GM23248 (cell line): ENCODE measurements around the gene IQSEC1. TPM values are rescaled to one million over a fixed set of nuclear protein-coding genes. Genes with fewer than 3 reads are reported as not detected.

Experiments
- DNase-seq: peaks from one replicate; pipeline ENCODE4 v3.0.0-alpha.2; 2015
- H2AFZ ChIP-seq: fragments of 200-600 bp; sonication (generic); 2 replicates; pipeline ENCODE4 v1.6.1; 2016; ENCODE audit warnings: antibody characterized with exemption
- H3F3A ChIP-seq: fragments of 200-600 bp; sonication (generic); 2 replicates; pipeline ENCODE4 v1.6.1; 2016; ENCODE audit warnings: mild to moderate bottlenecking, antibody characterized with exemption, mixed run types; ENCODE audit not compliant: insufficient read depth
- H3K27ac ChIP-seq: fragments of 200-600 bp; sonication (generic); 2 replicates; pipeline ENCODE4 v1.5.1; 2016; ENCODE audit warnings: mild to moderate bottlenecking
- H3K27me3 ChIP-seq: fragments of 200-600 bp; sonication (generic); replicated peaks from 2 replicates; pipeline ENCODE4 v1.6.1; 2016; ENCODE audit warnings: mild to moderate bottlenecking; ENCODE audit not compliant: insufficient read depth
- H3K36me3 ChIP-seq: fragments of 200-600 bp; sonication (generic); 2 replicates; pipeline ENCODE4 v1.6.1; 2016; ENCODE audit warnings: low read depth, mild to moderate bottlenecking
- H3K4me1 ChIP-seq: fragments of 200-600 bp; sonication (generic); 2 replicates; pipeline ENCODE4 v1.6.1; 2016; ENCODE audit warnings: mild to moderate bottlenecking; ENCODE audit not compliant: insufficient read depth
- H3K4me2 ChIP-seq: fragments of 200-600 bp; sonication (generic); one replicate; pipeline ENCODE4 v1.6.1; 2016; ENCODE audit warnings: mild to moderate bottlenecking; ENCODE audit not compliant: unreplicated experiment
- H3K4me3 ChIP-seq: fragments of 200-600 bp; sonication (generic); 2 replicates; pipeline ENCODE4 v1.5.1; 2016; ENCODE audit warnings: mild to moderate bottlenecking
- H3K79me2 ChIP-seq: fragments of 200-600 bp; sonication (generic); 2 replicates; pipeline ENCODE4 v1.6.1; 2016; ENCODE audit warnings: mild to moderate bottlenecking; ENCODE audit not compliant: insufficient read depth
- H3K9ac ChIP-seq: fragments of 200-600 bp; sonication (generic); 2 replicates; pipeline ENCODE4 v1.6.1; 2016; ENCODE audit warnings: mild to moderate bottlenecking
- H3K9me2 ChIP-seq: fragments of 200-600 bp; sonication (generic); 2 replicates; pipeline ENCODE4 v1.6.1; 2016; ENCODE audit warnings: mixed run types, mild to moderate bottlenecking, moderate library complexity; ENCODE audit not compliant: insufficient read depth
- H3K9me3 ChIP-seq: fragments of 200-600 bp; sonication (generic); one replicate; pipeline ENCODE4 v1.6.1; 2017; ENCODE audit warnings: low read depth
- H4K20me1 ChIP-seq: fragments of 200-600 bp; sonication (generic); 2 replicates; pipeline ENCODE4 v1.6.0; 2016; ENCODE audit not compliant: insufficient read depth
- EZH2 ChIP-seq: fragments of 200-600 bp; sonication (generic); IDR thresholded peaks from 2 replicates; pipeline ENCODE4 v1.6.1; 2018; ENCODE audit warnings: antibody characterized with exemption, mild to moderate bottlenecking; ENCODE audit not compliant: insufficient read depth, poor library complexity, severe bottlenecking
- EZH2phosphoT487 ChIP-seq: fragments of 200-600 bp; sonication (generic); IDR thresholded peaks from 2 replicates; pipeline ENCODE4 v1.6.1; 2018; ENCODE audit warnings: antibody characterized with exemption, moderate library complexity, mild to moderate bottlenecking, low read depth; ENCODE audit not compliant: insufficient read depth
- WGBS, 2 experiments: methylation state at CpG; one replicate each; pipeline ENCODE4 v1.1.6; 2015 to 2017; ENCODE audit warnings: low lambda C conversion rate in 2 of 2, low coverage in 1 of 2; ENCODE audit errors: missing lambda C conversion rate in 2 of 2; 5-methylcytosine and 5-hydroxymethylcytosine counted together
- in situ Hi-C: fragments of 300-500 bp; cut with MboI; formaldehyde crosslinking; loops from 2 replicates; pipeline ENCODE4 v1.15.0; 2020
- polyA plus RNA-seq: library from polyadenylated mRNA; unstranded; fragments of >200 nt; fragmentation: Nextera tagmentation; extraction: Ambion mirVana; gene quantifications from 2 replicates; pipeline ENCODE4 v1.2.1, GENCODE V29; 2016
- total RNA-seq: library from RNA; depleted of rRNA; stranded (reverse); fragments of >200 nt; shearing (Covaris generic); gene quantifications from 2 replicates; pipeline ENCODE4 v1.2.3, GENCODE V29; 2014

The IQSEC1 gene
- total and polyA plus RNA-seq, 2 experiments from 2014 or later, result 5.1 to 21.6 TPM

DNA sequence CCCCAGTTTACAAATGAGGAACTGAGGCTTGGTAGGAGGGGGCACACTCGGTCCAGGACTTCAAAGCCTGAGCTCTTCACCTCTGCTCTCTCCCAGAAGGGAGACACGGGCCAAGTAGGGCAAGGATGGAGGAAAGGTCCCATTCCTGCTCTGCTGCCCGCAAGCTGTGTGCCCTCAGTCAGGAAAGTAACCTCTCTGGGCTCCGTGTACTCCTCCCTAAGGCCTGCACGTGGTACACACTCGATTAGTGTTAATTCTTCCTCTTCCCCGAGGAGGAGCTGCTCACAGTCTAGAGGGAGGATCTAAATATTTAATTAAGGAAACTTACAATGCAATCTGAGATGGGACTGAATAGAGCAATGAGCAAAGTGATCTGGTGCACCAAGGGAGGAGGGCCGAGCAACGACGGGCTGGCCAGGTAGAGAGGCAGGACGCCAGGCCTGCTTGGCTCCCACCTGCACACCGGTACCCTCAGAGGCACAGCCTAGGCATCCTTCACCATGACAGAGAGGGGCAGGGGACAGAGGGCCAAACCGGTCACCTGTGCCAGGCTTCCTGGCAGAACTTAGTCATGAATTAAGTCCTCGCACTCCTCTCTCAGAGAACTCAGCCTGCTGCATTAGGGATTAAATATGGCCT is 47.2 kb upstream of the IQSEC1 start:
- H2AFZ ChIP-seq, result no peak overlapping the region
- DNase-seq, result no peak
- no peaks in the 10 kb centered on the region for H3K36me3 ChIP-seq
- no peaks in the 10 kb centered on the region for H4K20me1 ChIP-seq
- in situ Hi-C loops, result no loop called here
- no peak overlapping the region for H3K9ac ChIP-seq
- no peak overlapping the region for H3K4me2 ChIP-seq
- no peaks in the 10 kb centered on the region for H3K9me2 ChIP-seq
- no peaks in the 10 kb centered on the region for H3K79me2 ChIP-seq
- peaks cover 34% of the 10 kb centered on the region for H3K27me3 ChIP-seq
- TF ChIP-seq EZH2 (no peak), EZH2phosphoT487 (no peak)
- H3K27ac ChIP-seq, result no peak overlapping the region
- WGBS, 2 experiments, result 39 to 43% methylated on average over 14 of the region's 14 CpGs
- H3K9me3 ChIP-seq, result no peaks in the 10 kb centered on the region
- H3F3A ChIP-seq, result no peaks in the 10 kb centered on the region
- H3K4me1 ChIP-seq, result no peaks in the 10 kb centered on the region
- no peak overlapping the region for H3K4me3 ChIP-seq

DNA sequence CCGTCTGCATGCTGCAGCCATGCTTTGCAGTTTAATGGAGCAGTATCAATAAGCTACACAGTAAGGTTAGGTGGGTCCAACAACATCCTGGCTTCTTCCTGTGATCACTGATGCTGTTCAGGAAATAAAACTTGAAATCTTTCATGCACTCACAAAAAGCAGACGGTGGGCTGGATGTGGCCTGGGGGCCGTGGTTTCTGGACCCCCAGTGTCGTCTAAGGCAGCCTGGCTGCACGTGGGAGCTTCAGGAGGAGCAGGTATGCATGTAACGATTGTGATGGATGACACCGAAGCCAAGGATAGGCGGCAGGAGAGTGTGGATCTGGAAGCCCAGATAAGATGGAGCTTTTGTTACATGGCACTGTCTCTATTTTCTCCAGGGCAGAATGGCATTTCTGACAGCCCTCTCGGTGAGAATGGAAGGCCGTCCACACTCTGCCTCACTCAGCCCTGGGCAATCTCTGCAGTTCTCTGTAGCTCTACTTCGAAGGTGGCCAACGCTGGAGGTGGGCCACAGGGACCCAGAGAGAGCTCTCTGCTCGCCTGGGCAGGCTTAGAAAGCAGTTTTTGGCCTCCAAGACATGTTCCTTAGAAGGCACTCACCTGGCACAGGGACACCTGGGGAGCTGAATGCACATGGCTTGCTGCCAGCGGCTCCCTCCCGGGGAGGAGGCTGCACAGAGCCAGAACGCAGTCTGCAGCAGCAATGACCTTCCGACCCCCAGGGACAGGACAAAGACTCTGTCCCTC is 46.4 kb upstream of the IQSEC1 start:
- no peaks in the 10 kb centered on the region for H3K9me2 ChIP-seq
- no peak overlapping the region for H2AFZ ChIP-seq
- no peak for DNase-seq
- H3K9me3 ChIP-seq, result no peaks in the 10 kb centered on the region
- H3K36me3 ChIP-seq, result no peaks in the 10 kb centered on the region
- in situ Hi-C loops, result no loop called here
- no peak overlapping the region for H3K4me3 ChIP-seq
- peaks cover 33% of the 10 kb centered on the region for H3K27me3 ChIP-seq
- no peak overlapping the region for H3K4me2 ChIP-seq
- TF ChIP-seq EZH2phosphoT487 (no peak), EZH2 (no peak)
- H3F3A ChIP-seq, result no peaks in the 10 kb centered on the region
- H3K4me1 ChIP-seq, result no peaks in the 10 kb centered on the region
- no peak overlapping the region for H3K27ac ChIP-seq
- H4K20me1 ChIP-seq, result no peaks in the 10 kb centered on the region
- no peak overlapping the region for H3K9ac ChIP-seq
- H3K79me2 ChIP-seq, result no peaks in the 10 kb centered on the region
- WGBS, 2 experiments, result 28 to 29% methylated on average over 17 of the region's 17 CpGs

DNA sequence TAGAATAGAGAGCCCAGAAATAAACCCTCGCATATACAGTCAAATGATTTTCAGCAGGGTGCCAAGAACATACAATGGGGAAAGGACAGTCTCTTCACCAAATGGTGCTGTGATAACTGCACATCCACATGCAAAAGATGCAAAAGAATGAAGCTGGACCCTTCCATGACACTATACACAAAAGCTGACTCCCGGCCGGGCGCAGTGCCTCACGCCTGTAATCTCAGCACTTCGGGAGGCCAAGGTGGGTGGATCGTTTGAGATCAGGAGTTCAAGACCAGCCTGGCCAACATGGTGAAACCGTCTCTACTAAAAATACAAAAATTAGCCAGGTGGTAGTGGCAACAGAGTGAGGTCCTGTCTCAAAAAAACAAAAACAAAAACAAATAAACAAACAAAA is 43.2 kb upstream of the IQSEC1 start:
- Histone ChIP-seq H3K9ac (no peak overlapping the region), H3F3A (no peaks in the 10 kb centered on the region), H3K9me3 (no peaks in the 10 kb centered on the region), H3K79me2 (no peaks in the 10 kb centered on the region), H3K4me3 (no peak overlapping the region), H3K36me3 (no peaks in the 10 kb centered on the region), H3K9me2 (no peaks in the 10 kb centered on the region), H4K20me1 (no peaks in the 10 kb centered on the region), H2AFZ (no peak overlapping the region), H3K4me2 (no peak overlapping the region), H3K4me1 (no peaks in the 10 kb centered on the region), H3K27ac (no peak overlapping the region), H3K27me3 (peaks cover 29% of the 10 kb centered on the region)
- in situ Hi-C loops, result no loop called here
- no peak for DNase-seq
- whole genome bisulfite sequencing, 2 experiments, result 15 to 18% methylated on average over 8 of the region's 8 CpGs
- TF ChIP-seq EZH2phosphoT487 (no peak), EZH2 (no peak)

DNA sequence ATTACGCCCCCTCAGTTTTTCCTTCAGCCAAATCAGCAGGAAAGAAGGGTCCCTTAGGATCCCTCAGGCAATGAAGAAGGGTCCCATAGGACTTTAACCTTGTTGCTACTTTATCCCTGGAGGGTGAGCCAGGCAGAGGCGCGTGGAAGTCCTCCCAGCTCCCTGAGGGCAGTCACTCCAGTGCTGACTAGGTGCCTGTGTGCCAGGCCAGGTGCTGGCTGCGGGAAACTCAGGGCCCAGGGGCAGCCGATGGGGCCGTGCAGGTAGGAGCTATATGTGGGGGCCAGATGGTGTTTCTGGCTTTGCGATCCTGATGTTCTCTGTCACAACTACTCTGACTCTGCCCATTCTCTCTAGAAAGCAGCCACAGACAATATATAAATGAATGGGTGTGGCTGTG is 42.8 kb upstream of the IQSEC1 start:
- Histone ChIP-seq H3K27me3 (peaks cover 29% of the 10 kb centered on the region), H3K4me1 (no peaks in the 10 kb centered on the region), H3K9me2 (no peaks in the 10 kb centered on the region), H3K36me3 (no peaks in the 10 kb centered on the region), H2AFZ (no peak overlapping the region), H3F3A (no peaks in the 10 kb centered on the region), H3K4me2 (no peak overlapping the region), H3K9me3 (no peaks in the 10 kb centered on the region), H3K9ac (no peak overlapping the region), H3K79me2 (no peaks in the 10 kb centered on the region), H3K27ac (no peak overlapping the region), H4K20me1 (no peaks in the 10 kb centered on the region), H3K4me3 (no peak overlapping the region)
- in situ Hi-C loops, result no loop called here
- no peak for DNase-seq
- TF ChIP-seq EZH2 (no peak), EZH2phosphoT487 (no peak)
- WGBS, 2 experiments, result 29 to 33% methylated on average over 7 of the region's 7 CpGs
